Measurements from ENCODE around the gene CACNA2D3.

- TF ChIP-seq CTCF (optimal IDR thresholded peaks at IDR 0.05 in 1 of 3, IDR thresholded peaks at IDR 0.05 in 1 of 3, conservative IDR thresholded peaks at IDR 0.05 in 1 of 3; ENCODE audit: extremely low read depth in 1 of 3, insufficient read depth in 2 of 3, low read length in 3 of 3) (no peak), EZH2 (IDR thresholded peaks at IDR 0.05; ENCODE audit: low read length) (no peak)
Observed at GRCh38 chr3:54915181-54915580, 792.8 kb downstream of the CACNA2D3 start.
